ENCODE measurements around the gene NEU4.

DNA sequence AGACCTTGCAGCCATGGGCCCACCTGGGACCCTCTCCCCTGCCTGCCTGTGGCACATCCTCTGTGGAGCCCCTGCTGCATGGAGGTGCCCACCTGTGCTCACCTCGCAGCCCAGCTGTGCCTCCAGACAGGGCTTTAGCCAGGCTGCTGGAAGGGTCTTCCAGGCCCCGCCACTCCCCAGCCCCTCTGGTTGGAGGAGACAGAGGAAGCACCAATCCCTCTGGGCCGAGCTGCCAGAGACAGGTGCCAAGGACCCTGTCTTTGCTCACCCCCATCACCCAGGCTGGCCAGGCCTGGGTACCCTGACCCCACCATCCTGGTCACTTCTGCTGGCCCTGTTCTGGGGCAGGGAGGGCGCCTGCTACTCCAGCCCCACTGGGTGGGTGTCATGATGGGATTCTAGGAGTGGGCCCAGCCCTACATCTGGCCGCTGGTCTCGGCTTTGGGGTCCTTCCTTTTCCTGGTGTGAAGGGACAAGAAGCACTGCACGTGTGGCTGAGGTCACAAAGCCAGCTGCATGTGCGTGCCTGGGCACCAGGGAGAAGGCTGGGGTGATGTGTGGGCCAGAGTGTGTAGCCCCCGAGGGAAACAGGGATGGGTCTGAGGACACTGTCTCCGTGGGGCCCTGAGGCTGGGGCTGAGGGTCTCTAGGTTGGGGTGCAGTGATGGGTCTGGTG, 9.3 kb upstream of the NEU4 start:
- TF ChIP-seq, protein P1, sequence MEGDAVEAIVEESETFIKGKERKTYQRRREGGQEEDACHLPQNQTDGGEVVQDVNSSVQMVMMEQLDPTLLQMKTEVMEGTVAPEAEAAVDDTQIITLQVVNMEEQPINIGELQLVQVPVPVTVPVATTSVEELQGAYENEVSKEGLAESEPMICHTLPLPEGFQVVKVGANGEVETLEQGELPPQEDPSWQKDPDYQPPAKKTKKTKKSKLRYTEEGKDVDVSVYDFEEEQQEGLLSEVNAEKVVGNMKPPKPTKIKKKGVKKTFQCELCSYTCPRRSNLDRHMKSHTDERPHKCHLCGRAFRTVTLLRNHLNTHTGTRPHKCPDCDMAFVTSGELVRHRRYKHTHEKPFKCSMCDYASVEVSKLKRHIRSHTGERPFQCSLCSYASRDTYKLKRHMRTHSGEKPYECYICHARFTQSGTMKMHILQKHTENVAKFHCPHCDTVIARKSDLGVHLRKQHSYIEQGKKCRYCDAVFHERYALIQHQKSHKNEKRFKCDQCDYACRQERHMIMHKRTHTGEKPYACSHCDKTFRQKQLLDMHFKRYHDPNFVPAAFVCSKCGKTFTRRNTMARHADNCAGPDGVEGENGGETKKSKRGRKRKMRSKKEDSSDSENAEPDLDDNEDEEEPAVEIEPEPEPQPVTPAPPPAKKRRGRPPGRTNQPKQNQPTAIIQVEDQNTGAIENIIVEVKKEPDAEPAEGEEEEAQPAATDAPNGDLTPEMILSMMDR (IDR thresholded peaks at IDR 0.05 in 4 of 5, conservative IDR thresholded peaks at IDR 0.05 in 1 of 5): no peak
- no peak for TF ChIP-seq POLR2A (IDR thresholded peaks at IDR 0.05)

All from gastrocnemius medialis (tissue), 4 donors.